Measurements from ENCODE around the gene DPH6.

The DPH6 gene

DNA sequence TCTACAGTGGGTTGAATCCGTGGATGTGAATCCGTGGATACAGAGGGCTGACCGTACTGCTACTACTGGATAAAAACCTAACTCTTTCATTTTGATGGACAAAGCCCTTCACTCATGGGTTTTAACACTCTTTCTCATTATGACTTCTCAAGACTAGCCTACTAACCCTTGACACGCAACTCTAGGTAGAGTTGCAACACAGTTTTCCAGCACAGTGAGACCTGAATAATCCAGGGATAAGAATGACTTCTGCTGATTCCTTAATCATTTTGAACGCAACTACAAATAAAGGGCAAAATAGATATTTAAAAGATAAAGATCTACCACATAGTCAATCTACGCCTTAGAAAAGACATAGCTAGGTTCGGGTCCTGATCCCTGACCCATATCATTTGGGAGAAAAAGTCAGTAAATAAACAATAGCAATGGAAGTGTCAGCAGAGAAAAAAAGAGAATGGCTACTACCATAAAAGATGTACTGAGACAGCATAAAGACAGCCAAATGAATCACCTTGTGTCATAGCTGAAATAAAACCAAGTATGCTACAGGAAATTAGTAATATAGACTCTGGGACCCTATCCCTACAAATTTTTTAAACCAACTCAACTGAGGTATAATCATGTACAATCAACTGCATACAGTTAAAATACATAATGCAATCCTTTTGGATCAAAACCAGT lies 87.6 kb downstream of the DPH6 start:
- TF ChIP-seq, protein P1, sequence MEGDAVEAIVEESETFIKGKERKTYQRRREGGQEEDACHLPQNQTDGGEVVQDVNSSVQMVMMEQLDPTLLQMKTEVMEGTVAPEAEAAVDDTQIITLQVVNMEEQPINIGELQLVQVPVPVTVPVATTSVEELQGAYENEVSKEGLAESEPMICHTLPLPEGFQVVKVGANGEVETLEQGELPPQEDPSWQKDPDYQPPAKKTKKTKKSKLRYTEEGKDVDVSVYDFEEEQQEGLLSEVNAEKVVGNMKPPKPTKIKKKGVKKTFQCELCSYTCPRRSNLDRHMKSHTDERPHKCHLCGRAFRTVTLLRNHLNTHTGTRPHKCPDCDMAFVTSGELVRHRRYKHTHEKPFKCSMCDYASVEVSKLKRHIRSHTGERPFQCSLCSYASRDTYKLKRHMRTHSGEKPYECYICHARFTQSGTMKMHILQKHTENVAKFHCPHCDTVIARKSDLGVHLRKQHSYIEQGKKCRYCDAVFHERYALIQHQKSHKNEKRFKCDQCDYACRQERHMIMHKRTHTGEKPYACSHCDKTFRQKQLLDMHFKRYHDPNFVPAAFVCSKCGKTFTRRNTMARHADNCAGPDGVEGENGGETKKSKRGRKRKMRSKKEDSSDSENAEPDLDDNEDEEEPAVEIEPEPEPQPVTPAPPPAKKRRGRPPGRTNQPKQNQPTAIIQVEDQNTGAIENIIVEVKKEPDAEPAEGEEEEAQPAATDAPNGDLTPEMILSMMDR (IDR thresholded peaks at IDR 0.05; ENCODE audit: unreplicated experiment in 3 of 3): no peak
- H3K36me3 Mint-ChIP-seq (ENCODE audit: low read depth): no peaks in the 10 kb centered on the region
- H3K27me3 Mint-ChIP-seq (ENCODE audit: low read depth): no peaks in the 10 kb centered on the region
- H3K9me3 Mint-ChIP-seq: no peaks in the 10 kb centered on the region
- H3K4me1 Mint-ChIP-seq: no peaks in the 10 kb centered on the region
- no peak overlapping the region for H3K27ac Mint-ChIP-seq
- H3K4me3 Mint-ChIP-seq: no peak overlapping the region

- Mint-ChIP-seq H3K36me3 (ENCODE audit: low read depth) (peaks cover 4% of the 10 kb centered on the region), H3K27me3 (ENCODE audit: low read depth) (no peaks in the 10 kb centered on the region), H3K4me1 (no peaks in the 10 kb centered on the region), H3K27ac (no peak overlapping the region), H3K9me3 (no peaks in the 10 kb centered on the region), H3K4me3 (no peak overlapping the region)
- TF ChIP-seq, protein P1 (IDR thresholded peaks at IDR 0.05; ENCODE audit: unreplicated experiment in 3 of 3): no peak
Observed at GRCh38 chr15:35455201-35455600, 90.8 kb downstream of the DPH6 start.

DNA sequence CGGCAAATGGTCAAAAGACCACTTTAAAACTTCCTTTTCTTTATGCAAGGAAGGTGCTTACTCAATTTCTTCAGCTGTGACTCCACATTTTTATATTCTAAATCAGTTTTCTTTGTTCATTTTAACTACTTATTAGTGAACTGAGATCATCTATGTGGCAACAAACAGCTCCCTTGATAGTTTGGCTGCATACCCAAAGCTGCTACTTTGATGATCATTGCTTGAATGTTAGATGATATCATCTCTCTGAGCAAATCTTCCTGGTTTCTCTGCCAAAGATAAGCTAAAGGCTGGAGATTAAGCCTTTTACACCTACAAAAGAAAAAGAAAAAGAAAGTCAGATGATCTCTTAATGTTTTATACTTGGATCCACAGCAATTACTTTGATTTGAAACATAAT lies 95.5 kb downstream of the DPH6 start:
- Mint-ChIP-seq H3K27me3 (ENCODE audit: low read depth) (no peaks in the 10 kb centered on the region), H3K9me3 (no peaks in the 10 kb centered on the region), H3K4me3 (no peak overlapping the region), H3K36me3 (ENCODE audit: low read depth) (peaks cover 8% of the 10 kb centered on the region), H3K4me1 (no peaks in the 10 kb centered on the region), H3K27ac (no peak overlapping the region)
- TF ChIP-seq, protein P1 (IDR thresholded peaks at IDR 0.05; ENCODE audit: unreplicated experiment in 3 of 3): no peak

DNA sequence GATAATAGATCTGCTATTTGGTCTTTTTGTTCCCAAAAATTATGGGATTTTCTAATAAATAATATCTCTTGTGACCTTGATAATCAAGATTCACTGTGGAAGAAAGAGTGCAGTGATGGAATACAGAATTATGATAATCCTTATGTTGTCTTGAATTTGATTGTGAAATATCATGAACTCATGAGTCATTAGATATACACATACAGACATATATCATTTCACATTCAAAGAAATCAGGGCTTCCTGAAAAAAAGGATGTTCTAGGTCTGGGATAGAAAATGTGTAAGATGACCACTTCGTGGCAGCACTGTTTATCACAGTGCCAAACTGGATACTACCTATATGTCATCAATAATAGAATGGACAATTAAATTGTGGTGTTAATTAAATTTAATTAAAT lies 97.7 kb downstream of the DPH6 start:
- H3K4me1 Mint-ChIP-seq: no peaks in the 10 kb centered on the region
- H3K36me3 Mint-ChIP-seq (ENCODE audit: low read depth): peaks cover 8% of the 10 kb centered on the region
- no peaks in the 10 kb centered on the region for H3K27me3 Mint-ChIP-seq (ENCODE audit: low read depth)
- H3K27ac Mint-ChIP-seq: no peak overlapping the region
- H3K9me3 Mint-ChIP-seq: no peaks in the 10 kb centered on the region
- no peak overlapping the region for H3K4me3 Mint-ChIP-seq
- TF ChIP-seq, protein P1 (IDR thresholded peaks at IDR 0.05; ENCODE audit: unreplicated experiment in 3 of 3): no peak

DNA sequence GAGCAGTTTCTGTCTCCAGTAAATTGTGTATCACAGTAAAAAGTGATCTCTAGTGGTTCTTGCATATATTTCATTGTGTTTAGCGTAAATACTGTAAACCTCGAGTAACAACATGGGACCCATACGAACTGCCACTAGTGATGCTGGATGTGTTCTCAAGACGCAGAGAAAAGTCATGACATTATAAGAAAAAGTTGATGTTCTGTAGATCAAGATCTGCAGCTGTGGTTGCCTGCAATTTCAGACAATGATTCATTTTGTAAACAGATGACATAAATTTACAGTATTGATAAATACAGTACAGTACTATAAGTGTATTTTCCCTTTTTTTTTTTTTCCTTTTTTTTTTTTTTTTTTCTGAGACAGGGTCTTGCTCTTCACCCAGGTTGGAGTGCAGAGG lies 100.1 kb downstream of the DPH6 start:
- peaks cover 3% of the 10 kb centered on the region for H3K9me3 Mint-ChIP-seq
- TF ChIP-seq, protein P1 (IDR thresholded peaks at IDR 0.05; ENCODE audit: unreplicated experiment in 3 of 3): no peak
- H3K4me1 Mint-ChIP-seq: no peaks in the 10 kb centered on the region
- H3K27me3 Mint-ChIP-seq (ENCODE audit: low read depth): no peaks in the 10 kb centered on the region
- H3K4me3 Mint-ChIP-seq: no peak overlapping the region
- peaks cover 5% of the 10 kb centered on the region for H3K36me3 Mint-ChIP-seq (ENCODE audit: low read depth)
- no peak overlapping the region for H3K27ac Mint-ChIP-seq

DNA sequence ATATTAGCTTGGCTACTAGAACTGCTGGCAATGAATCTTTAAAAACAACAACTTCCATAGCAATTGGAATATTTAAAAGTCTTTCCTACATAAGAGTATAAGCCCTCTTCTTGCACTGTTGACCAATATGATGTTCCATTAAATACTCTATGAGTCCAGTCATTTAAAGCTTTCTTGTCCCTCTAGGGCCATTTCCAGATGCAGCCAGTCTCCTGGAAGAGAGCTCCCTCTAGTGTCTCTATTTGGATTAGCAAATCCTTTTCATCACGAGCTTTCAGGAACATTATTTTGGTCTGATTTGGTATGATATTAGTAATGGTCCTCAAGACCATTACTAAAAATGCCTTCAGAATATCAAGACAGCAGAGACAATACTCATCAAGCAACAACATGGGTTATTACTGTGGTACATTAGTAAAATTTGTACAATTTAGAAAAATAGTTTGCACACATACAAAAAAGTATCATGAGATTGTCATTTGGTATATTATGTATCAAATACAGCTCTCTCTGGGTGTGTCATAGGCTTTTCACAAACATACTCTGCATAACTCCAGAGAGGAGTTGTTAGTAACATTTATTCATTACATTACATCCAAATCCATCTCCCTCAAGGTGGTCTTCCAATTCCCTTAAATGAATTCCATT lies 101.3 kb downstream of the DPH6 start:
- Mint-ChIP-seq H3K9me3 (peaks cover 5% of the 10 kb centered on the region), H3K27me3 (ENCODE audit: low read depth) (no peaks in the 10 kb centered on the region), H3K36me3 (ENCODE audit: low read depth) (peaks cover 11% of the 10 kb centered on the region), H3K4me1 (no peaks in the 10 kb centered on the region), H3K4me3 (no peak overlapping the region), H3K27ac (peak overlapping the region in 1 of 3 experiments; percentile 34)
- TF ChIP-seq, protein P1 (IDR thresholded peaks at IDR 0.05; ENCODE audit: unreplicated experiment in 3 of 3): peak; percentile 58 to 71 (median 69)

Measured in nephron (organoid).